Effector memory CD4-positive, alpha-beta T cell (primary cell): ENCODE measurements around the gene C21orf58.

ENCODE experiments used
- DNase-seq, 3 donors: peaks; one replicate each; pipeline ENCODE4 v3.0.0-alpha.2; 2020
- H3K27ac ChIP-seq: 2 replicates; pipeline ENCODE4 v1.7.0; 2013; ENCODE audit warnings: mild to moderate bottlenecking, low read length, moderate library complexity; ENCODE audit not compliant: insufficient read depth, poor library complexity, severe bottlenecking
- H3K27me3 ChIP-seq: replicated peaks from 2 replicates; pipeline ENCODE4 v1.7.0; 2013; ENCODE audit warnings: mild to moderate bottlenecking, low read length; ENCODE audit not compliant: insufficient read depth, control insufficient read depth, poor library complexity, severe bottlenecking
- H3K36me3 ChIP-seq: 2 replicates; pipeline ENCODE4 v1.7.0; 2013; ENCODE audit warnings: mild to moderate bottlenecking, low read length, moderate library complexity; ENCODE audit not compliant: control insufficient read depth, insufficient read depth
- H3K4me1 ChIP-seq: 2 replicates; pipeline ENCODE4 v1.7.0; 2013; ENCODE audit warnings: low read length, mild to moderate bottlenecking; ENCODE audit not compliant: control insufficient read depth, insufficient read depth, poor library complexity, severe bottlenecking
- H3K4me3 ChIP-seq: 2 replicates; pipeline ENCODE4 v1.7.0; 2013; ENCODE audit warnings: low read length, low read depth, mild to moderate bottlenecking; ENCODE audit not compliant: insufficient read depth, poor library complexity, severe bottlenecking
- H3K9me3 ChIP-seq: 2 replicates; pipeline ENCODE4 v1.7.0; 2013; ENCODE audit warnings: mild to moderate bottlenecking, low read length, moderate library complexity; ENCODE audit not compliant: control insufficient read depth

C21orf58 gene

DNA sequence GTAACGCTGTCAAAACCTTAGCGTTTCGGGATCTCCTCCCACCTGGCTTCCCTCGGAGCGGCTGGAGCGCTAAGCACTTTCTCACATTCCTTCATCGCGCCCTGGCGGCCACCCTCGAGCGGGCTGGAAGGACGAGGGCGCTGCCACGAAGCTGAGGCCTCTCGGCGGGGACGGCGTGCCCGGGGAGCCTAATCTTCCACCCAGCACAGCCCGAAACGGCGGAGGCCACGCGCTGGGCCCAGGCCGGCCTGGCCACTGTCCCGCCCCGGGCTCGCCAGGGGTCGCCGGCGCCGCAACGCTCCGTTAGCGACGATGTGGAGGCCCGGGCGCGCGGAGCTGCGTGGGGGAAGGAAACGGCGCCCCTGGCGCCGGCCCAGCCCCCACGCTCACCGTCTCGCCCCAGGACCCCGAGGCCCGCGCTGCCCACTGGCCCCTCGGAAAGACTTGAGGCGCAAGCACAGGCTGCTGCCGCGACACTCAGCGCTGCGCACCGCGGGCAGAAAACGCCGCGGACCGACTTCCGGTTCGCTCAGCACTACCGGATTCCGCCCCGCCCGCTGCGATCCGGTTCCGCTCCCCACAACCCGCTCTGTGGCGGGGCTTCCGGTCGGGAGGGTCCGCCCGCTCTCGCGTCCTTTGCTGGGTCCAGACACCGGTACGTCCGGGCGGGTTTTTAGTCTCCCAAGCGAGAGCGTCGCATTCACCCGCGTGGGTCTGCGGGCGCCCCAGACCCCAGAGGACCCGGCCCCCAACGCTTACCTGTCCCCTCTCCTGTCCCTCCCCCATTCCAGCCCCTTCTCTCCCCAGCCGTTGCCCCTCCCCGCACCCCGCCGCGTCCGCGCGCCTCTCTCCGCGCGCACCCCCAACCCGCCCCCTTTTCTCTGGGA, 37.7 kb downstream of the C21orf58 start, which contains the start of gene YBEY:
YBEY (plus strand) TSS at position 582 of the 887 bp plus-strand sequence. CDS start 572 bp downstream, outside the sequence.
- peak within 1 kb of the TSS; percentile 84 for H3K27ac ChIP-seq
- H3K4me3 ChIP-seq: peak within 1 kb of the TSS; percentile 91
- H3K27me3 ChIP-seq: no peaks in the 10 kb centered on the region
- no peaks in the 10 kb centered on the region for H3K9me3 ChIP-seq
- H3K36me3 ChIP-seq: peaks cover 8% of the 10 kb centered on the region
- H3K4me1 ChIP-seq: peaks cover 23% of the 10 kb centered on the region
- DNase-seq: peak; percentile 68 to 74 (median 71)

DNA sequence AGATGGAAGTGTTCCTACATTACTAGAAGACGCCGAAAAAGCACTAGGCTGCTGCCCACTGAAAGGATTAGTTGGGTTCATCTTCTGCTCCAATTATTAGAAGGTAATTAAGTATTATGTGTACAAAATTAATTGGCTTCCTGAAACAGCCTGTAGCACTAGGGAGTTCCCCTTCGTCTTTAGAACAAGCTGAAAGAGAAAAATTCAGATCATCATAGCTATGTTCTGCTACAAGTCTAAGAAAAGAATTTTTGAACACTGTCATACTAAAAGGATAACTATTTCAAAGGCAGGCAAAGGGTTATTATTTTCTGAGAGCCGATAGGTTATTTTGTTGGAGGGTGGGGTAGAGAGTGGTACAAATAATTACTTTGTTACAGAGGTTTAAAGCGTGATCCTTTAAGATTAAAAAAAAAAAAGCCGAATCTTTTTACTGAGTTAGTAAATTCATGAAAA, 38.4 kb downstream of the C21orf58 start, which contains the start of gene MCM3AP:
MCM3AP (minus strand) TSS at position 406 of the 456 bp plus-strand sequence; CDS start at position 81, 325 bp downstream.
- Histone ChIP-seq H3K9me3 (no peaks in the 10 kb centered on the region), H3K4me3 (peak within 1 kb of the TSS; percentile 91), H3K4me1 (peaks cover 23% of the 10 kb centered on the region), H3K36me3 (peaks cover 14% of the 10 kb centered on the region), H3K27me3 (no peaks in the 10 kb centered on the region), H3K27ac (peak within 1 kb of the TSS; percentile 84)
- no peak for DNase-seq

DNA sequence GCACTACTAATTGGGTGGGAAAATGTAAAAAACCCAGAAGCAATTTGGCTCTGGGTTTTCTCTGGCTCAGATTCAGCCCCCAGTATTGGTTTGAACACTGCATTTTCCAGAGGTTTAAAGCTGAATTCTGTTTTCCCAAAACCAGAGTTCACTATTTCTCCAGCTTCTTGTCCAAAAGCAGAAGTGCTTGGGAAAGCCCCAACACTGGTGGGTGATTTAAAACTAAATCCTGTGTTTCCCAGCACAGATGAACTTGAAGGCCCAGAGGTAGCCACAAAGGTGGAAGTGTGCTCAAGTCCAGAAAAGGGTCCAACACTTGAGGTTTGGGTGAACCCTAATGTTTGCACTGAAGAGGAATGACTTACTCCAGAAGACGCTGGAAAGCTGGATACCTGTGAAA, 38.9 kb downstream of the C21orf58 start:
- DNase-seq: no peak
- peak overlapping the region; percentile 91 for H3K4me3 ChIP-seq
- peaks cover 23% of the 10 kb centered on the region for H3K4me1 ChIP-seq
- peaks cover 19% of the 10 kb centered on the region for H3K36me3 ChIP-seq
- no peaks in the 10 kb centered on the region for H3K27me3 ChIP-seq
- no peak overlapping the region for H3K27ac ChIP-seq
- H3K9me3 ChIP-seq: no peaks in the 10 kb centered on the region

DNA sequence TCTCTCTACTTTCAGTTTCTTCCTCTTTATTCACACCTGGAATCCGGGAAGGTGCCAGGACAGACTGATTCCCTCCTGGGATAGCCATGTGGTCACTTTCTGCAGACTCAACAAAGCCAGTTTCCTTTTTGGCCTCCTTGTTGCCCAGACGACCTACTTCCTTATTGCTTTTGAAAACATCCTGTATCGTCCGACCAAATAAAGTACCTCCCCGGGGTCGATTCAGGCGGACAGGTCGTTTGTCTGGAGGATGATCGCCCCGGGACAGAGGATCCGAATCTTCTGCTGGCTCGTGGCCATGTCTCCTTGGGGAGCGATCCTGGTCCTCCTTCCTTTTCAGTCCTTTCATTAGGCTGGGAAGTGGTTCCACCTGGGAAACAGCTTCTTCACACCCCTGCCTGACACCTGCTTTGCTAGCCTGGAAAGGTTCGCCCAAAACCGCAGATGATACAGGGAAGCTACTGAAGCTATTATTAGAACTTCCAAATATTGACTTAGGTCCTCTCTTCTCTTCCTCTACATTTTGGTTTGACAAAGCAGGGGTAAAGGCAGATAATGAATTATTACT, 39.5 kb downstream of the C21orf58 start:
- no peak overlapping the region for H3K27ac ChIP-seq
- H3K4me3 ChIP-seq: no peak overlapping the region
- H3K4me1 ChIP-seq: peaks cover 23% of the 10 kb centered on the region

DNA sequence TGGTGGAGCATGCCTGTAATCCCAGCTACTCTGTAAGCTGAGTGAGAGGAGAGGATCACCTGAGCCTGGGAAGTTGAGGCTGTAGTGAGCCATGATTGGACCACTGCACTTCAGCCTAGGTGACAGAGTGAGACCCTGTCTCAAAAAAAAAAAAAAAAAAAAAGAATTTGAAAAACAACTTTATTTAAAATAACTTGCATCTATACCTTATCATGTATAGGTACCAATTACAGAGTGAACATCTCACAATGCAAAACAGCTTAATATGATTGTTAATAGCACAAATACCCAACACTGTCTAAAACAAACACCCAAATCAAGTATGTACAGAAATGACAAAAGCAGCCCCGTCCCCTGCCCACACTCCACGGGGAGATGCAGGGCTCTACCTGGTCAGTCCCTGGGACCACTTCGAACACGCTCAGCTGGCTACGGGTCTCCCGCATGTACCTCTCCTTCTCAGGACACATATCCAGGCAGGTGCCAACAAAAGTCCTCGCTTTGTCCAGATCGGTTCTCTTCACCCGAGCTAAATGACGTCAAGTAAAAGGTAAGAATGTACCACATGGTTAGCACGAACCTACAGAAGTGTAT, 48.8 kb downstream of the C21orf58 start:
- Histone ChIP-seq H3K4me3 (no peak overlapping the region), H3K27me3 (no peaks in the 10 kb centered on the region), H3K4me1 (no peaks in the 10 kb centered on the region), H3K27ac (no peak overlapping the region), H3K36me3 (peaks cover 68% of the 10 kb centered on the region), H3K9me3 (no peaks in the 10 kb centered on the region)
- DNase-seq: no peak

More for the DNA sequence above, 39.5 kb downstream of the C21orf58 start:
- H3K27me3 ChIP-seq: no peaks in the 10 kb centered on the region
- DNase-seq: no peak
- peaks cover 25% of the 10 kb centered on the region for H3K36me3 ChIP-seq
- no peaks in the 10 kb centered on the region for H3K9me3 ChIP-seq

DNA sequence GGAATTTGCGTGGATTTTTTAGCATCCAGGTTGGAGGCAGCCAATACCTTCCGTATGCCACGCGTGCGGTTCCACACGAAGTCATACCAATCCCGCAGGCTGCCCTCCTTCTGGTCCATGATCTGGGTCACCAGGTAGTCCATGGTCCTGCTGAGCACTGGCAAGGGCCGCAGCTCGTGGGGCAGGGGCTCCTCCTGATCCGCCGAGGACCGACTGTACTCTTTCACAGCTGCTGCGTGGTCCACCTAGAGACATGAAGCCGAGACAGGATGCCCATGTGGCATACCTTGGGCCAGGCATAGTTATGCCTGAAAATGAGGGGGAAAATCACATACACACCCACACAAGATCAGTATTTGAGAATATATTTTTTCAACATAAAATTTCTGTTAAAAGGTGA, 50.3 kb downstream of the C21orf58 start:
- H3K27me3 ChIP-seq: no peaks in the 10 kb centered on the region
- H3K27ac ChIP-seq: no peak overlapping the region
- no peak for DNase-seq
- H3K4me3 ChIP-seq: no peak overlapping the region
- H3K9me3 ChIP-seq: no peaks in the 10 kb centered on the region
- H3K4me1 ChIP-seq: no peaks in the 10 kb centered on the region
- H3K36me3 ChIP-seq: peaks cover 67% of the 10 kb centered on the region

DNA sequence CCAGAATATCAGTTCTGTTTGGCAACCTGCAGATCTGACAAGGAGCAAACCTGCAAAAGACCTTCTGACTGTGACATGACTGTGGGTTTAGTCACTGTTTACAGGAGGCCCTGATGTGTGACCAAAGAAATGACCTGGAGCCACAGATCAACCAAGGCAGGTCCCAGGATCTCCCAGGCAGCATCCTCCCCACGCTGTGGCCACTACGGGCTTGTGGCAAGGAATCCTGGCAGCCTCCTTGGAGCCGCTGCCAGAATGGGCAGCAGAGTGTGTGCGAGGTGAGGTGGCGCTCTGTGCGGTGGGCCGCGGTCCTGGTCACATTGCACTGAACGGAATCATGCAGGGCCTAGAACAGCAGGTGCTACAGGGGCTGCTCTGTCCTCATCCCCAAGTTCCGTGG, 54.2 kb downstream of the C21orf58 start:
- H3K36me3 ChIP-seq: peaks cover 81% of the 10 kb centered on the region
- no peak for DNase-seq
- H3K27ac ChIP-seq: no peak overlapping the region
- H3K4me1 ChIP-seq: no peaks in the 10 kb centered on the region
- no peak overlapping the region for H3K4me3 ChIP-seq
- H3K9me3 ChIP-seq: no peaks in the 10 kb centered on the region
- no peaks in the 10 kb centered on the region for H3K27me3 ChIP-seq

DNA sequence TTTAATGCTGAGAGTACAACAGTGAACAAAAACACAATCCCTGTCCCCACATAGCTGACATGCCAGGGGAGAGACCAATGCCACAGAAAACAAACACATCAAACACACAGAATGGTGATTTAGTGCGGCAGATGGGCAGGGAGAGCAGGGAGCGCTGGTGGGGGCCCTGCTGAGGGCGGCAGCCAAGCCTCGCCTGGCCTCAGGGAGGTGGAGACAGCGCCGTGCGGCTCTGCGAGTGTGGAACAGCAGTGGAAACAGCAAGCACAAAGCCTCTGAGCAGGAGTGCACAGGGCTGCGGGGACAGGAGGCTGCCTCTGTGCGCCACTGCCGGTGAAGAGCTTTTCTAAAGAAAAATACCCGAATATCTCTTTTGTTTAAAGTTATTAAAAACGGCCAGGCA, 55.3 kb downstream of the C21orf58 start:
- no peaks in the 10 kb centered on the region for H3K27me3 ChIP-seq
- no peak overlapping the region for H3K4me3 ChIP-seq
- no peak overlapping the region for H3K27ac ChIP-seq
- H3K9me3 ChIP-seq: no peaks in the 10 kb centered on the region
- H3K36me3 ChIP-seq: peaks cover 86% of the 10 kb centered on the region
- no peak for DNase-seq
- H3K4me1 ChIP-seq: no peaks in the 10 kb centered on the region

DNA sequence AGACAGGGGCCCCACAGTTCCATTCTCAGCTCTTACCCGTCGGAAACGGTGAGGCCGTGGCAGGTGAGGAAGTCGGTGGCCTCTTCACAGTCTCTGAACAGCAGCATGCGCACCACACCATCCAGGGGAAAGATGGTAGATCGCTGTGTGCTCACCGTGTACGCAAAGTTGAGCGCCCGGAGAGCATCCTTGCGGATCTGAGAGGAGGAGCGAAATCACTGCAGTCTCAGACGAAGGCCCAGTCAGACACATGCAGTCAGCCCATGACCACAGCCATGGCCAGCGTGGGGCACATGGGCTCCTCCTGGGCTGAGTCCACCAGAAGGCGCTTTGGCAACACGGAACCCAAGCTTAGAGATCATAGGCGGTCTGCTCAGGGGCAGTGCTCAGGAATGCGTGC, 56.7 kb downstream of the C21orf58 start:
- DNase-seq: no peak
- H3K27ac ChIP-seq: no peak overlapping the region
- H3K27me3 ChIP-seq: no peaks in the 10 kb centered on the region
- H3K36me3 ChIP-seq: peaks cover 81% of the 10 kb centered on the region
- no peaks in the 10 kb centered on the region for H3K4me1 ChIP-seq
- no peak overlapping the region for H3K4me3 ChIP-seq
- H3K9me3 ChIP-seq: no peaks in the 10 kb centered on the region
